Measurements from ENCODE around the gene ZFP30. TPM values are rescaled to one million over a fixed set of nuclear protein-coding genes. Genes with fewer than 3 reads are reported as not detected.

Gene ZFP30
- total RNA-seq, 1 experiment from 2014 or later, result 10.1 TPM

- Histone ChIP-seq H3K27me3 (ENCODE audit: insufficient read depth, low read length) (no peaks in the 10 kb centered on the region), H3K79me2 (ENCODE audit: insufficient read depth, low read length) (no peaks in the 10 kb centered on the region), H3K27ac (ENCODE audit: insufficient read length, low read depth, low read length) (no peak overlapping the region), H2AK5ac (ENCODE audit: insufficient read length, low read length) (no peak overlapping the region), H2BK12ac (ENCODE audit: insufficient read length, low read depth, low read length) (no peak overlapping the region), H3K9ac (ENCODE audit: extremely low read depth, insufficient read length, low read length) (no peak overlapping the region), H3K79me1 (ENCODE audit: insufficient read depth, low read depth, low read length, poor library complexity, severe bottlenecking) (no peaks in the 10 kb centered on the region), H3K9me3 (ENCODE audit: control insufficient read depth, low read depth, low read length) (peaks cover 82% of the 10 kb centered on the region), H3K14ac (ENCODE audit: insufficient read depth, low read length) (no peak overlapping the region), H3K23ac (ENCODE audit: insufficient read length, low read depth, low read length) (no peak overlapping the region), H4K20me1 (ENCODE audit: control insufficient read depth, insufficient read depth, insufficient read length) (no peaks in the 10 kb centered on the region), H3T11ph (ENCODE audit: low read length) (no peak overlapping the region), H3K4me1 (ENCODE audit: insufficient read depth, low read length) (no peaks in the 10 kb centered on the region), H2BK120ac (ENCODE audit: low read depth, low read length, poor library complexity, severe bottlenecking) (no peak overlapping the region), H4K8ac (replicated peaks; ENCODE audit: insufficient read length, low read depth, low read length) (no peak overlapping the region), H4K91ac (ENCODE audit: insufficient read length, low read depth, low read length) (no peak overlapping the region), H3K4me2 (ENCODE audit: insufficient read depth, insufficient read length, low read length) (no peak overlapping the region), H4K5ac (ENCODE audit: insufficient read length, low read depth, low read length) (no peak overlapping the region), H2AFZ (ENCODE audit: low read length) (no peak overlapping the region), H3K23me2 (ENCODE audit: insufficient read length, low read depth, low read length, poor library complexity, severe bottlenecking) (no peaks in the 10 kb centered on the region), H2BK15ac (ENCODE audit: low read depth, low read length) (no peak overlapping the region), H3K4ac (ENCODE audit: low read depth, low read length) (no peak overlapping the region), H3K18ac (ENCODE audit: insufficient read length, low read depth, low read length) (no peak overlapping the region), H2BK20ac (ENCODE audit: low read depth, low read length, poor library complexity, severe bottlenecking) (no peak overlapping the region), H2BK5ac (ENCODE audit: insufficient read length, low read length) (no peak overlapping the region), H3K56ac (ENCODE audit: insufficient read length, low read depth, low read length) (no peak overlapping the region)
- TF ChIP-seq, protein P1, sequence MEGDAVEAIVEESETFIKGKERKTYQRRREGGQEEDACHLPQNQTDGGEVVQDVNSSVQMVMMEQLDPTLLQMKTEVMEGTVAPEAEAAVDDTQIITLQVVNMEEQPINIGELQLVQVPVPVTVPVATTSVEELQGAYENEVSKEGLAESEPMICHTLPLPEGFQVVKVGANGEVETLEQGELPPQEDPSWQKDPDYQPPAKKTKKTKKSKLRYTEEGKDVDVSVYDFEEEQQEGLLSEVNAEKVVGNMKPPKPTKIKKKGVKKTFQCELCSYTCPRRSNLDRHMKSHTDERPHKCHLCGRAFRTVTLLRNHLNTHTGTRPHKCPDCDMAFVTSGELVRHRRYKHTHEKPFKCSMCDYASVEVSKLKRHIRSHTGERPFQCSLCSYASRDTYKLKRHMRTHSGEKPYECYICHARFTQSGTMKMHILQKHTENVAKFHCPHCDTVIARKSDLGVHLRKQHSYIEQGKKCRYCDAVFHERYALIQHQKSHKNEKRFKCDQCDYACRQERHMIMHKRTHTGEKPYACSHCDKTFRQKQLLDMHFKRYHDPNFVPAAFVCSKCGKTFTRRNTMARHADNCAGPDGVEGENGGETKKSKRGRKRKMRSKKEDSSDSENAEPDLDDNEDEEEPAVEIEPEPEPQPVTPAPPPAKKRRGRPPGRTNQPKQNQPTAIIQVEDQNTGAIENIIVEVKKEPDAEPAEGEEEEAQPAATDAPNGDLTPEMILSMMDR (conservative IDR thresholded peaks at IDR 0.05), result no peak
- peaks cover 87 to 92% of the 10 kb centered on the region in 2 experiments for H3K9me3 Mint-ChIP-seq
- H3K36me3 Mint-ChIP-seq (ENCODE audit: insufficient read depth in 1 of 3, low read depth in 3 of 3), result peaks cover 68 to 86% (median 85%) of the 10 kb centered on the region in 3 experiments
- no CpG with 5 or more reads among the region's 7 CpGs for WGBS (ENCODE audit: extremely low coverage, insufficient read length, low lambda C conversion rate)
- H3K4me3 Mint-ChIP-seq, result no peak overlapping the region
- no peaks in the 10 kb centered on the region for H3K27me3 Mint-ChIP-seq (ENCODE audit: low read depth)
- no peaks in the 10 kb centered on the region for H3K4me1 Mint-ChIP-seq
- no peak for DNase-seq
- H3K27ac Mint-ChIP-seq, result no peak overlapping the region
Measured at GRCh38 chr19:37564624-37565369, 90.5 kb downstream of the ZFP30 start.

Other genes with a start within 250 kb of the ZFP30 start
- gene ZNF569, start 188.0 kb downstream of the ZFP30 start, total RNA-seq (2021), result 12.9 and 14.2 TPM in 2 replicates
- gene ZNF570, start 186.1 kb downstream of the ZFP30 start, total RNA-seq (2021), result 5.0 and 5.9 TPM in 2 replicates
- gene ZNF793, start 148.5 kb downstream of the ZFP30 start, total RNA-seq (2021), result 14.6 and 17.1 TPM in 2 replicates
- gene ZNF571, start 60.7 kb downstream of the ZFP30 start, total RNA-seq (2021), result 4.5 and 5.3 TPM in 2 replicates
- 0.20 and 0.22 TPM in 2 replicates for gene ZNF540, start 60.6 kb downstream of the ZFP30 start, total RNA-seq (2021)
- 24.3 and 27.5 TPM in 2 replicates for gene ZNF607, start 64.3 kb upstream of the ZFP30 start, total RNA-seq (2021)
- gene ZNF573, start 124.1 kb upstream of the ZFP30 start, total RNA-seq (2021), result 17.2 and 17.5 TPM in 2 replicates

Data from H9 (cell line).